ENCODE data around the gene SELENOP. TPM values are rescaled to one million over a fixed set of nuclear protein-coding genes. Genes with fewer than 3 reads are reported as not detected.

Gene SELENOP
- total and polyA plus RNA-seq, 2 of the 13 experiments (the other 11 are each of a cell fraction or from before 2014, with no cell fraction given) = 1,895 to 2,083 TPM

DNA sequence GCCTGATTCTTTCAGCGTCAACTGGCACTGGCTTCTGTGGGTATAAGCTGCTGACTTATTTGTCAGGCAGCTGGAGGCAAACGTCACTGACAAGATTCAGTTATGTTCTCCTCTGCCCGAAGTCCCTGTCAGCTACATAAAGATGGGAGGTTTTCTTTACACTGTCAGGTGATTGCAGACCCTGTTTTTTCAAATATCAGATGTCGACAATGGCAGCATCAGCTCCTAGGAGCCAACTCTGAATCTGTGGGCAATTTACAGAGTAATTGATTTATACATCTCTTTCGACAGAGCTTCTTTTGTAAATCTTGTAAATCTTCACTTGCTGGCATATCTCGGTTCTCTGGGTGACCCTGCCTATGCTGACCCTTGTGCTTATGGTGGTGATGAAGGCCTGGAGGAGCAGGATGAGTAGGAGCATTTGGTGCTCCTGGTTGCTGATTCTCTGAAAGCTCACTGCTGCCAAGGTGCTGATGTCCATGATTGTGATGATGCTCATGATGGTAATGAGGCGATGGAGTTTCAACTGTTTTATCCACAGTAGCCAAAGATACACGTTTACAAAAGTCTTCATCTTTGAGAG is 10.9 kb downstream of the SELENOP start (continued):
- TF ChIP-seq ZNF10 (CRISPR knock-in tag; IDR thresholded peaks at IDR 0.05; ENCODE audit: borderline replicate concordance, low read depth) = no peak
- 0 out of 2 replicates have a peak, but pooled peaks have one; percentile 14 for TF ChIP-seq MIER3 (CRISPR knock-in tag; IDR thresholded peaks at IDR 0.05; ENCODE audit: borderline replicate concordance)
- TF ChIP-seq, protein P1, sequence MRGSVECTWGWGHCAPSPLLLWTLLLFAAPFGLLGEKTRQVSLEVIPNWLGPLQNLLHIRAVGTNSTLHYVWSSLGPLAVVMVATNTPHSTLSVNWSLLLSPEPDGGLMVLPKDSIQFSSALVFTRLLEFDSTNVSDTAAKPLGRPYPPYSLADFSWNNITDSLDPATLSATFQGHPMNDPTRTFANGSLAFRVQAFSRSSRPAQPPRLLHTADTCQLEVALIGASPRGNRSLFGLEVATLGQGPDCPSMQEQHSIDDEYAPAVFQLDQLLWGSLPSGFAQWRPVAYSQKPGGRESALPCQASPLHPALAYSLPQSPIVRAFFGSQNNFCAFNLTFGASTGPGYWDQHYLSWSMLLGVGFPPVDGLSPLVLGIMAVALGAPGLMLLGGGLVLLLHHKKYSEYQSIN (CRISPR knock-in tag; IDR thresholded peaks at IDR 0.05; ENCODE audit: borderline replicate concordance) = no peak
- TF ChIP-seq GABPB1 (CRISPR knock-in tag; IDR thresholded peaks at IDR 0.05) = no peak
- TF ChIP-seq ZFP37 (CRISPR knock-in tag; IDR thresholded peaks at IDR 0.05; ENCODE audit: borderline replicate concordance) = peak; percentile 66; the same call in 1 of the 2 replicates
- no peak for TF ChIP-seq HOXA3 (CRISPR knock-in tag; IDR thresholded peaks at IDR 0.05)
- no peak for TF ChIP-seq ZNF546 (CRISPR knock-in tag; conservative IDR thresholded peaks at IDR 0.05)
- TF ChIP-seq, protein P2, sequence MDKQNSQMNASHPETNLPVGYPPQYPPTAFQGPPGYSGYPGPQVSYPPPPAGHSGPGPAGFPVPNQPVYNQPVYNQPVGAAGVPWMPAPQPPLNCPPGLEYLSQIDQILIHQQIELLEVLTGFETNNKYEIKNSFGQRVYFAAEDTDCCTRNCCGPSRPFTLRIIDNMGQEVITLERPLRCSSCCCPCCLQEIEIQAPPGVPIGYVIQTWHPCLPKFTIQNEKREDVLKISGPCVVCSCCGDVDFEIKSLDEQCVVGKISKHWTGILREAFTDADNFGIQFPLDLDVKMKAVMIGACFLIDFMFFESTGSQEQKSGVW (CRISPR knock-in tag; IDR thresholded peaks at IDR 0.05; ENCODE audit: borderline replicate concordance) = no peak
- TF ChIP-seq, protein P3, sequence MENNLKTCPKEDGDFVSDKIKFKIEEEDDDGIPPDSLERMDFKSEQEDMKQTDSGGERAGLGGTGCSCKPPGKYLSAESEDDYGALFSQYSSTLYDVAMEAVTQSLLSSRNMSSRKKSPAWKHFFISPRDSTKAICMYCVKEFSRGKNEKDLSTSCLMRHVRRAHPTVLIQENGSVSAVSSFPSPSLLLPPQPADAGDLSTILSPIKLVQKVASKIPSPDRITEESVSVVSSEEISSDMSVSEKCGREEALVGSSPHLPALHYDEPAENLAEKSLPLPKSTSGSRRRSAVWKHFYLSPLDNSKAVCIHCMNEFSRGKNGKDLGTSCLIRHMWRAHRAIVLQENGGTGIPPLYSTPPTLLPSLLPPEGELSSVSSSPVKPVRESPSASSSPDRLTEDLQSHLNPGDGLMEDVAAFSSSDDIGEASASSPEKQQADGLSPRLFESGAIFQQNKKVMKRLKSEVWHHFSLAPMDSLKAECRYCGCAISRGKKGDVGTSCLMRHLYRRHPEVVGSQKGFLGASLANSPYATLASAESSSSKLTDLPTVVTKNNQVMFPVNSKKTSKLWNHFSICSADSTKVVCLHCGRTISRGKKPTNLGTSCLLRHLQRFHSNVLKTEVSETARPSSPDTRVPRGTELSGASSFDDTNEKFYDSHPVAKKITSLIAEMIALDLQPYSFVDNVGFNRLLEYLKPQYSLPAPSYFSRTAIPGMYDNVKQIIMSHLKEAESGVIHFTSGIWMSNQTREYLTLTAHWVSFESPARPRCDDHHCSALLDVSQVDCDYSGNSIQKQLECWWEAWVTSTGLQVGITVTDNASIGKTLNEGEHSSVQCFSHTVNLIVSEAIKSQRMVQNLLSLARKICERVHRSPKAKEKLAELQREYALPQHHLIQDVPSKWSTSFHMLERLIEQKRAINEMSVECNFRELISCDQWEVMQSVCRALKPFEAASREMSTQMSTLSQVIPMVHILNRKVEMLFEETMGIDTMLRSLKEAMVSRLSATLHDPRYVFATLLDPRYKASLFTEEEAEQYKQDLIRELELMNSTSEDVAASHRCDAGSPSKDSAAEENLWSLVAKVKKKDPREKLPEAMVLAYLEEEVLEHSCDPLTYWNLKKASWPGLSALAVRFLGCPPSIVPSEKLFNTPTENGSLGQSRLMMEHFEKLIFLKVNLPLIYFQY (CRISPR knock-in tag; IDR thresholded peaks at IDR 0.05; ENCODE audit: borderline replicate concordance) = no peak
- peak; percentile 64 for TF ChIP-seq IRF2 (CRISPR knock-in tag; IDR thresholded peaks at IDR 0.05)
- no peak for TF ChIP-seq SMAD1 (CRISPR knock-in tag; IDR thresholded peaks at IDR 0.05; ENCODE audit: borderline replicate concordance, low read depth)
- no peak for TF ChIP-seq ARID2 (CRISPR knock-in tag; IDR thresholded peaks at IDR 0.05; ENCODE audit: borderline replicate concordance)
- TF ChIP-seq ZNF557 (CRISPR knock-in tag; IDR thresholded peaks at IDR 0.05) = 0 out of 2 replicates have a peak, but pooled peaks have one; percentile 43
- TF ChIP-seq HDAC6 (IDR thresholded peaks at IDR 0.05; ENCODE audit: low read depth, low read length) = no peak
- TF ChIP-seq, protein P4, sequence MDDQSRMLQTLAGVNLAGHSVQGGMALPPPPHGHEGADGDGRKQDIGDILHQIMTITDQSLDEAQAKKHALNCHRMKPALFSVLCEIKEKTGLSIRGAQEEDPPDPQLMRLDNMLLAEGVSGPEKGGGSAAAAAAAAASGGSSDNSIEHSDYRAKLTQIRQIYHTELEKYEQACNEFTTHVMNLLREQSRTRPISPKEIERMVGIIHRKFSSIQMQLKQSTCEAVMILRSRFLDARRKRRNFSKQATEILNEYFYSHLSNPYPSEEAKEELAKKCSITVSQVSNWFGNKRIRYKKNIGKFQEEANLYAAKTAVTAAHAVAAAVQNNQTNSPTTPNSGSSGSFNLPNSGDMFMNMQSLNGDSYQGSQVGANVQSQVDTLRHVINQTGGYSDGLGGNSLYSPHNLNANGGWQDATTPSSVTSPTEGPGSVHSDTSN (CRISPR knock-in tag; IDR thresholded peaks at IDR 0.05; ENCODE audit: borderline replicate concordance) = no peak
- TF ChIP-seq, protein P5, sequence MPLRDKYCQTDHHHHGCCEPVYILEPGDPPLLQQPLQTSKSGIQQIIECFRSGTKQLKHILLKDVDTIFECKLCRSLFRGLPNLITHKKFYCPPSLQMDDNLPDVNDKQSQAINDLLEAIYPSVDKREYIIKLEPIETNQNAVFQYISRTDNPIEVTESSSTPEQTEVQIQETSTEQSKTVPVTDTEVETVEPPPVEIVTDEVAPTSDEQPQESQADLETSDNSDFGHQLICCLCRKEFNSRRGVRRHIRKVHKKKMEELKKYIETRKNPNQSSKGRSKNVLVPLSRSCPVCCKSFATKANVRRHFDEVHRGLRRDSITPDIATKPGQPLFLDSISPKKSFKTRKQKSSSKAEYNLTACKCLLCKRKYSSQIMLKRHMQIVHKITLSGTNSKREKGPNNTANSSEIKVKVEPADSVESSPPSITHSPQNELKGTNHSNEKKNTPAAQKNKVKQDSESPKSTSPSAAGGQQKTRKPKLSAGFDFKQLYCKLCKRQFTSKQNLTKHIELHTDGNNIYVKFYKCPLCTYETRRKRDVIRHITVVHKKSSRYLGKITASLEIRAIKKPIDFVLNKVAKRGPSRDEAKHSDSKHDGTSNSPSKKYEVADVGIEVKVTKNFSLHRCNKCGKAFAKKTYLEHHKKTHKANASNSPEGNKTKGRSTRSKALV (CRISPR knock-in tag; IDR thresholded peaks at IDR 0.05) = no peak
- TF ChIP-seq, protein P6, sequence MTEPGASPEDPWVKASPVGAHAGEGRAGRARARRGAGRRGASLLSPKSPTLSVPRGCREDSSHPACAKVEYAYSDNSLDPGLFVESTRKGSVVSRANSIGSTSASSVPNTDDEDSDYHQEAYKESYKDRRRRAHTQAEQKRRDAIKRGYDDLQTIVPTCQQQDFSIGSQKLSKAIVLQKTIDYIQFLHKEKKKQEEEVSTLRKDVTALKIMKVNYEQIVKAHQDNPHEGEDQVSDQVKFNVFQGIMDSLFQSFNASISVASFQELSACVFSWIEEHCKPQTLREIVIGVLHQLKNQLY (CRISPR knock-in tag; IDR thresholded peaks at IDR 0.05) = no peak
